Adrenal gland (tissue), 12 donors: Measurements from ENCODE around the gene MMP24. TPM values are rescaled to one million over a fixed set of nuclear protein-coding genes. Genes with fewer than 3 reads are reported as not detected.

ENCODE experiments used
- DNase-seq, 7 donors: peaks; one replicate each; pipeline ENCODE4 v3.0.0-alpha.2; 2019 to 2020
- H3K27ac ChIP-seq, 5 donors: fragments of 200-600 bp; sonication (generic) in 4 of 5; 1 replicate in 3 of 5; 2 replicates in 2 of 5; pipeline versions ENCODE4 v1.5.1 to v1.8.0; 2016 to 2020; ENCODE audit warnings: mild to moderate bottlenecking in 1 of 5
- H3K27me3 ChIP-seq: fragments of 200-600 bp; 2 replicates; pipeline ENCODE4 v1.8.0; 2021
- H3K36me3 ChIP-seq, 2 donors: fragments of 200-600 bp; replicated peaks in 1 of 2; 1 replicate in 1 of 2; 2 replicates in 1 of 2; pipeline versions ENCODE4 v1.5.1 to v1.8.0; 2018 to 2022
- H3K4me1 ChIP-seq, 2 donors: fragments of 200-600 bp; replicated peaks in 1 of 2; 1 replicate in 1 of 2; 2 replicates in 1 of 2; pipeline versions ENCODE4 v1.5.1 to v1.8.0; 2018 to 2021
- H3K4me3 ChIP-seq, 4 donors: fragments of 200-600 bp; sonication (generic) in 3 of 4; one replicate each; pipeline ENCODE4 v1.5.1; 2016 to 2018
- H3K9me3 ChIP-seq, 3 donors: fragments of 200-600 bp; sonication (generic) in 1 of 3; replicated peaks in 1 of 3; 1 replicate in 2 of 3; 2 replicates in 1 of 3; pipeline versions ENCODE4 v1.5.1 to v1.8.0; 2016 to 2021
- CTCF ChIP-seq, 6 experiments: fragments of 450-650 bp in 4 of 6; fragments of 200-600 bp in 2 of 6; sonication (generic) in 1 of 6; IDR thresholded peaks; 1 replicate in 5 of 6; 2 replicates in 1 of 6; pipeline versions ENCODE4 v1.5.1 to v1.8.0; 2016 to 2021; ENCODE audit warnings: antibody characterized with exemption in 6 of 6, mild to moderate bottlenecking in 2 of 6, moderate library complexity in 1 of 6
- POLR2A ChIP-seq, 2 donors: fragments of 450-650 bp; IDR thresholded peaks; one replicate each; pipeline ENCODE4 v1.6.1; 2017; ENCODE audit warnings: antibody characterized with exemption in 2 of 2, mild to moderate bottlenecking in 2 of 2, moderate library complexity in 1 of 2
- WGBS, 4 donors: extraction: QIAGEN DNeasy Blood & Tissue Kit in 2 of 4; methylation state at CpG; one replicate each; pipeline versions ENCODE4 v1.1.5 to v1.1.7; 2013 to 2017; 5-methylcytosine and 5-hydroxymethylcytosine counted together
- intact Hi-C, 2 donors: fragments of 100-400 bp; cut with DNase I; formaldehyde crosslinking; loops; one replicate each; pipeline versions ENCODE4 v1.14.1 to v1.15.0; 2022 to 2023
- polyA plus RNA-seq, 3 donors: library from polyadenylated mRNA; stranded (reverse); fragments of 200-250 nt in 2 of 3; fragments of 350-450 nt in 1 of 3; fragmentation: Illumina TruSeq in 1 of 3; extraction: RNeasy Lipid Tissue Mini Kit (QIAGEN cat#74804) in 1 of 3; gene quantifications; one replicate each; pipeline ENCODE4 v1.2.3, GENCODE V29; 2013 to 2014
- total RNA-seq, 9 donors: library from RNA; depleted of rRNA in 4 of 9; stranded (reverse); fragments of >200 nt in 4 of 9; fragments of 120-200 nt in 1 of 9; fragmentation: NEBNext Ultra II Directional in 1 of 9; extraction: Animal tissue kit (Norgen Biotek cat#: 25700) in 1 of 9; gene quantifications; one replicate each; pipeline versions ENCODE4 v1.1.0 to v1.2.4, GENCODE V29; 2013 to 2023
- donor health status: healthy with polysubstance abuse.
- donor health status: Bipolar disorder and iron deficiency.
- donor health status: DM: yes; HTN: yes; CAD: no.
- donor health status: DM: no; HTN: no; CAD: no.
- donor health status: DM: no; HTN: no; CAD: no.
- donor health status: DM: yes; HTN: yes; CAD: no.

MMP24 gene
- total and polyA plus RNA-seq, 12 donors: 0.09 to 2.3 (median 1.3) TPM

- H3K27me3 ChIP-seq: no peaks in the 10 kb centered on the region
- no peak overlapping the region for H3K27ac ChIP-seq
- DNase-seq: no peak
- no peaks in the 10 kb centered on the region for H3K9me3 ChIP-seq
- 73 to 81% (median 75%) methylated on average over 5 of the region's 5 CpGs for WGBS, 4 donors
- no peaks in the 10 kb centered on the region for H3K36me3 ChIP-seq
- intact Hi-C loops: no loop called here
- no peaks in the 10 kb centered on the region for H3K4me1 ChIP-seq
- TF ChIP-seq CTCF (IDR thresholded peaks at IDR 0.05) (no peak), POLR2A (IDR thresholded peaks at IDR 0.05) (no peak)
- H3K4me3 ChIP-seq: no peak overlapping the region
These were observed 13.8 kb downstream of the MMP24 start for GRCh38 chr20:35240083-35240810.

GRCh38 chr20:35240811-35241293, 14.4 kb downstream of the MMP24 start:
- H3K27ac ChIP-seq: no peak overlapping the region
- H3K27me3 ChIP-seq: no peaks in the 10 kb centered on the region
- no peaks in the 10 kb centered on the region for H3K4me1 ChIP-seq
- no peak for DNase-seq
- intact Hi-C loops: no loop called here
- no peak overlapping the region for H3K4me3 ChIP-seq
- no peaks in the 10 kb centered on the region for H3K9me3 ChIP-seq
- H3K36me3 ChIP-seq: no peaks in the 10 kb centered on the region
- TF ChIP-seq CTCF (IDR thresholded peaks at IDR 0.05): no peak
- TF ChIP-seq POLR2A (IDR thresholded peaks at IDR 0.05): no peak
- 92 to 97% (median 94%) methylated on average over 2 of the region's 2 CpGs for WGBS, 4 donors

GRCh38 chr20:35243317-35243716, 16.8 kb downstream of the MMP24 start:
- intact Hi-C loops: no loop called here
- Histone ChIP-seq H3K27ac (no peak overlapping the region), H3K4me3 (no peak overlapping the region), H3K27me3 (no peaks in the 10 kb centered on the region), H3K36me3 (no peaks in the 10 kb centered on the region), H3K4me1 (no peaks in the 10 kb centered on the region), H3K9me3 (no peaks in the 10 kb centered on the region)
- WGBS, 4 donors: 65 to 71% (median 69%) methylated on average over 2 of the region's 2 CpGs
- no peak for DNase-seq
- TF ChIP-seq POLR2A (IDR thresholded peaks at IDR 0.05) (no peak), CTCF (IDR thresholded peaks at IDR 0.05) (no peak)

- 72 to 78% (median 76%) methylated on average over 2 of the region's 2 CpGs for WGBS, 4 donors
These were observed 17.5 kb downstream of the MMP24 start for GRCh38 chr20:35243986-35244385.

More at GRCh38 chr20:35243986-35244385, 17.5 kb downstream of the MMP24 start:
- Histone ChIP-seq H3K4me1 (no peaks in the 10 kb centered on the region), H3K4me3 (no peak overlapping the region), H3K27ac (no peak overlapping the region), H3K27me3 (no peaks in the 10 kb centered on the region), H3K36me3 (no peaks in the 10 kb centered on the region), H3K9me3 (no peaks in the 10 kb centered on the region)
- intact Hi-C loops: no loop called here
- no peak for DNase-seq
- no peak for TF ChIP-seq CTCF (IDR thresholded peaks at IDR 0.05)
